OCI-LY7 (cell line): ENCODE results near the gene NFIA. TPM values are rescaled to one million over a fixed set of nuclear protein-coding genes. Genes with fewer than 3 reads are reported as not detected.
A peak's percentile ranks its signal among the peaks of the same experiment; 100 is the strongest.

Experiments
- BruUV-seq: library from RNA; stranded (reverse); fragments of 400-500 nt; replicated peaks from 2 replicates; lab custom pipeline; 2021; lab: Mats Ljungman, UMichigan
- CTCF ChIA-PET: fragments of 300-600 bp; sonication (Branson Sonifier 250); formaldehyde crosslinking; loops from one replicate; lab custom pipeline; 2022; ENCODE audit warnings: antibody characterized with exemption; ENCODE audit not compliant: unreplicated experiment; lab: Charles Lee
- POLR2A ChIA-PET: fragments of 300-600 bp; sonication (Branson Sonifier 250); formaldehyde crosslinking; loops from one replicate; lab custom pipeline; 2022; ENCODE audit warnings: antibody characterized with exemption; lab: Charles Lee
- DNase-seq: peaks from one replicate; pipeline ENCODE4 v3.0.0-alpha.2; 2015; ENCODE audit warnings: low spot score
- H2AFZ ChIP-seq: fragments of 200-600 bp; sonication (generic), shearing (Covaris generic); 2 replicates; pipeline ENCODE4 v1.6.1; 2014; ENCODE audit warnings: mild to moderate bottlenecking, antibody characterized with exemption, low read length, moderate library complexity
- H3K27ac ChIP-seq: fragments of 200-600 bp; sonication (generic); 2 replicates; pipeline ENCODE4 v1.5.1; 2014; ENCODE audit warnings: mixed run types, low read depth, mild to moderate bottlenecking, moderate library complexity, low read length, inconsistent platforms; ENCODE audit not compliant: poor library complexity, severe bottlenecking
- H3K36me3 ChIP-seq: fragments of 200-600 bp; sonication (generic); 2 replicates; pipeline ENCODE4 v1.6.1; 2014; ENCODE audit warnings: mild to moderate bottlenecking, antibody characterized with exemption, low read length, moderate library complexity, mixed read lengths; ENCODE audit not compliant: insufficient read depth
- H3K4me1 ChIP-seq: fragments of 200-600 bp; sonication (generic); 2 replicates; pipeline ENCODE4 v1.5.1; 2014; ENCODE audit warnings: mild to moderate bottlenecking, low read length; ENCODE audit not compliant: insufficient read depth, poor library complexity, severe bottlenecking
- H3K4me2 ChIP-seq: fragments of 200-600 bp; sonication (generic); 2 replicates; pipeline ENCODE4 v1.6.1; 2014; ENCODE audit warnings: mild to moderate bottlenecking, low read length
- H3K4me3 ChIP-seq: fragments of 200-600 bp; sonication (generic); 2 replicates; pipeline ENCODE4 v1.5.1; 2014; ENCODE audit warnings: mild to moderate bottlenecking, low read depth, low read length; ENCODE audit not compliant: poor library complexity, severe bottlenecking
- H3K79me2 ChIP-seq: fragments of 200-600 bp; sonication (generic); 2 replicates; pipeline ENCODE4 v1.6.1; 2016; ENCODE audit warnings: low read depth, mild to moderate bottlenecking, low read length, moderate library complexity, mixed read lengths; ENCODE audit not compliant: insufficient read depth
- H3K9me2 ChIP-seq: fragments of 200-600 bp; sonication (generic); 2 replicates; pipeline ENCODE4 v1.6.1; 2016; ENCODE audit warnings: mild to moderate bottlenecking, low read length, mixed read lengths; ENCODE audit not compliant: insufficient read depth
- H3K9me3 ChIP-seq: fragments of 200-600 bp; sonication (generic); 2 replicates; pipeline ENCODE4 v1.6.1; 2014; ENCODE audit warnings: mild to moderate bottlenecking, mixed run types, low read length, mixed read lengths
- H4K20me1 ChIP-seq: fragments of 200-600 bp; sonication (generic); 2 replicates; pipeline ENCODE4 v1.6.1; 2014; ENCODE audit warnings: mild to moderate bottlenecking, antibody characterized with exemption, low read length, moderate library complexity, mixed read lengths; ENCODE audit not compliant: insufficient read depth
- CTCF ChIP-seq: fragments of 200-600 bp; sonication (generic); conservative IDR thresholded peaks from 2 replicates; pipeline ENCODE4 v1.5.1; 2014; ENCODE audit warnings: mild to moderate bottlenecking, antibody characterized with exemption, low read length, moderate library complexity, mixed read lengths
- EZH2phosphoT487 ChIP-seq: fragments of 200-600 bp; sonication (generic); IDR thresholded peaks from 2 replicates; pipeline ENCODE4 v1.6.1; 2018; ENCODE audit warnings: low read depth, borderline replicate concordance, mild to moderate bottlenecking, mixed run types, antibody characterized with exemption, low read length, moderate library complexity, mixed read lengths
- intact Hi-C: fragments of 100-400 bp; cut with micrococcal nuclease; formaldehyde crosslinking; loops from one replicate; pipeline ENCODE4 v1.10.0; 2022; ENCODE audit not compliant: unreplicated experiment
- total RNA-seq, 2 experiments: library from RNA; depleted of rRNA in 1 of 2; stranded (reverse); fragments of >200 nt in 1 of 2; shearing (Covaris generic) in 1 of 2; gene quantifications; 2 replicates each; pipeline ENCODE4 v1.2.3, GENCODE V29; 2014 to 2022

Gene NFIA
- total RNA-seq, 2 experiments from 2014 or later, result 2.8 to 18.8 TPM

- Histone ChIP-seq H4K20me1 (no peaks in the 10 kb centered on the region), H3K4me2 (no peak overlapping the region), H3K27ac (no peak overlapping the region), H3K4me1 (peaks cover 16% of the 10 kb centered on the region), H3K4me3 (no peak overlapping the region), H3K79me2 (no peaks in the 10 kb centered on the region), H3K9me2 (no peaks in the 10 kb centered on the region), H3K36me3 (no peaks in the 10 kb centered on the region), H3K9me3 (no peaks in the 10 kb centered on the region), H2AFZ (no peak overlapping the region)
- TF ChIP-seq EZH2phosphoT487, result peak; percentile 75; the same call in 1 of the 2 replicates
- no peak for TF ChIP-seq CTCF
- CTCF ChIA-PET, result no interaction called here
- intact Hi-C loops, result loop anchor here (5.0 to 10.0 kb wide), 2 partner anchors 693 to 800 kb away; partner anchors contain the start of gene PATJ
- no peak for DNase-seq
- no TSS peak for BruUV-seq
- POLR2A ChIA-PET, result interaction anchor here (3.3 kb wide), 1 partner anchor 26 kb away, joined by 12 read pairs; no protein-coding TSS in a partner anchor
Observed at GRCh38 chr1:61051719-61052394, 30.5 kb upstream of the NFIA start.

GRCh38 chr1:61052395-61053225, 29.8 kb upstream of the NFIA start:
- no peak overlapping the region for H3K27ac ChIP-seq
- no peaks in the 10 kb centered on the region for H3K36me3 ChIP-seq
- H3K9me2 ChIP-seq, result no peaks in the 10 kb centered on the region
- H3K4me2 ChIP-seq, result peak overlapping the region; percentile 71
- no peak overlapping the region; the same call in 1 of the 2 replicates for H2AFZ ChIP-seq
- ChIA-PET POLR2A (interaction anchor here (0.7 kb wide), 1 partner anchor 25 kb away, joined by 4 read pairs; no protein-coding TSS in a partner anchor), CTCF (no interaction called here)
- H3K4me1 ChIP-seq, result peaks cover 16% of the 10 kb centered on the region
- H3K9me3 ChIP-seq, result no peaks in the 10 kb centered on the region
- no peaks in the 10 kb centered on the region for H4K20me1 ChIP-seq
- no peaks in the 10 kb centered on the region for H3K79me2 ChIP-seq
- intact Hi-C loops, result loop anchor here (5.0 to 10.0 kb wide), 2 partner anchors 692 to 800 kb away; partner anchors contain the start of gene PATJ
- TF ChIP-seq EZH2phosphoT487, result no peak
- no peak overlapping the region for H3K4me3 ChIP-seq
- DNase-seq, result no peak
- BruUV-seq, result no TSS peak

- no peak for TF ChIP-seq EZH2phosphoT487
- TF ChIP-seq CTCF, result no peak
- no peak overlapping the region for H3K27ac ChIP-seq
- intact Hi-C loops, result loop anchor here (5.0 to 10.0 kb wide), 2 partner anchors 692 to 799 kb away; partner anchors contain the start of gene PATJ
- peaks cover 16% of the 10 kb centered on the region for H3K4me1 ChIP-seq
- no TSS peak for BruUV-seq
- no peaks in the 10 kb centered on the region for H3K9me3 ChIP-seq
- ChIA-PET CTCF (no interaction called here), POLR2A (interaction anchor here (0.7 to 1.0 kb wide), 4 partner anchors 24 to 185 kb away, joined by 3 to 6 read pairs (median 5); partner anchors contain the start of gene NFIA)
- H2AFZ ChIP-seq, result peak overlapping the region; percentile 45; the same call in 1 of the 2 replicates
- H3K4me2 ChIP-seq, result peak overlapping the region; percentile 71
- H3K79me2 ChIP-seq, result no peaks in the 10 kb centered on the region
- no peaks in the 10 kb centered on the region for H3K9me2 ChIP-seq
- no peaks in the 10 kb centered on the region for H3K36me3 ChIP-seq
- H3K4me3 ChIP-seq, result peak overlapping the region; percentile 58
- no peak for DNase-seq
- H4K20me1 ChIP-seq, result no peaks in the 10 kb centered on the region
Observed at GRCh38 chr1:61053226-61053711, 29.1 kb upstream of the NFIA start.
